ENCODE data around the gene PRKG1.

The PRKG1 gene

DNA sequence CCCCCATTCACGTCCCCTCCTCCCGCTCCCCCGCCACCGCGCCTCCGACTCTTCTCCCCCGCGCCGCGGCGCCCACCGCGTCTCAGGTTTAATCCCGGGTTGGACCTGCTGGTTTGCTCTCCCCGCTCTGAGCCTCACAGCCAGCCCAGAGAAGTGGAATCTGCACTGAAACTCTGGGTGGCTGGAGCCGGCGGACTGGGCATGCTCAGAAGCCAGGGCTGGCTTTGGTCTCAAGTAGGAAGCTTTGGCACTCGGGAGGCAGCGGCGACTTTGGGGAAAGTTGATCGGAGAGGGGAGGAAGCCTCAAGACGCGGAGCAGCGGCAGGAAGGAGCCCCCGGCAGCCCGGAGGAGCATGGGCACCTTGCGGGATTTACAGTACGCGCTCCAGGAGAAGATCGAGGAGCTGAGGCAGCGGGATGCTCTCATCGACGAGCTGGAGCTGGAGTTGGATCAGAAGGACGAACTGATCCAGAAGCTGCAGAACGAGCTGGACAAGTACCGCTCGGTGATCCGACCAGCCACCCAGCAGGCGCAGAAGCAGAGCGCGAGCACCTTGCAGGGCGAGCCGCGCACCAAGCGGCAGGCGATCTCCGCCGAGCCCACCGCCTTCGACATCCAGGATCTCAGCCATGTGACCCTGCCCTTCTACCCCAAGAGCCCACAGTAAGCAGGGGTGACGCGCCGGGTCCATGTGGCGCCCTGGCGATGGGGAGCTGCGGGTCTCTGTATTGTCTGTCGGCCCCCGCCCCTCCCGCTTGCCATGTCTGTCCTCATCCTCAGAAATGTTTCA lies at the start of gene PRKG1:
PRKG1 (plus strand) TSS at position 250 of the 791 bp plus-strand sequence.
- peak; percentile 39 for DNase-seq (ENCODE audit: low spot score)

DNA sequence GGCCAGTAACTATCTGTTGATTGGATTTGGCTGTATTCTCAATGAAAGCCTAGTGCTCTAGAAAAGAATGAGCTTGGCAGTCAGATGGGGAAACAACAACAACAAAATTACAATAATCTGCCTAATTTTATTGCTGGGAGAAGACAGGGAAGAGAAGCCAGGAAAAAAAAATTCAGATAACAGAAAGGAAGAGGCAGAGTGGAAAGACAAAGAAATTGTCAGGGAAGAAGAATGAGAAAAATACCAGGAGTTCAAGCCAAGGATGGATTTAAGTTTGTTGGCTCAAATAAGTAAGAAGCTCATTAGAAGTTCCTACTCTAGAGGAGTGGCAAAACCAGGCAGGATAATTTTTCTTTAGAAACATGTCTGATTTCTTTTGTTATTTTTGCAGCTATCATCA lies 45.9 kb upstream of the PRKG1 start:
- DNase-seq (ENCODE audit: low spot score), result no peak

- no peak for DNase-seq (ENCODE audit: low spot score)
These were observed 45.1 kb upstream of the PRKG1 start for GRCh38 chr10:51029172-51029641.

- DNase-seq (ENCODE audit: low spot score), result no peak
These were observed 43.8 kb upstream of the PRKG1 start for GRCh38 chr10:51030480-51030879.

DNA sequence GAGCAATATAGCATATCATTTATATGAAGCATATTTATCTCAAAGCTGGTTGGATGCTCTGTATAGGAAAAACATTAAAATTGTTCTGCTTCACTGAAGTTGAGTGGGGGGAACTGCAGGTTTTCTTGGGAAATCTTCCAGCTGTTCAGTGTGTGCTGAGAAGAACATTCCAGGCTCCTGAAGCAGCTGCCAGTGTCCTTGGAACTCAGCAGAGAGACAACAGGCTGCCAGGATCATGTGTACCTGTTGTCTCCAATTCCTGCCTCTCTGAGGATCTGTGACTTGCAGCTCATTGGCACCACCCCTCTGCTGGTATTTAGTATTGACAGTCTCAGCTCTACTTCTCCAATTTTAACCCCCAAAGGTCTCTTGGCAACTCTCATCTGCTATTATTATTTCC lies 42.3 kb upstream of the PRKG1 start:
- DNase-seq (ENCODE audit: low spot score), result no peak

GRCh38 chr10:51034769-51035168 lies 39.5 kb upstream of the PRKG1 start:
- DNase-seq (ENCODE audit: low spot score), result no peak

GRCh38 chr10:51035344-51035743 lies 38.9 kb upstream of the PRKG1 start:
- no peak for DNase-seq (ENCODE audit: low spot score)

- no peak for DNase-seq (ENCODE audit: low spot score)
These were observed 28.4 kb upstream of the PRKG1 start for GRCh38 chr10:51045871-51046270.

GRCh38 chr10:51046654-51047053 lies 27.6 kb upstream of the PRKG1 start:
- no peak for DNase-seq (ENCODE audit: low spot score)

DNA sequence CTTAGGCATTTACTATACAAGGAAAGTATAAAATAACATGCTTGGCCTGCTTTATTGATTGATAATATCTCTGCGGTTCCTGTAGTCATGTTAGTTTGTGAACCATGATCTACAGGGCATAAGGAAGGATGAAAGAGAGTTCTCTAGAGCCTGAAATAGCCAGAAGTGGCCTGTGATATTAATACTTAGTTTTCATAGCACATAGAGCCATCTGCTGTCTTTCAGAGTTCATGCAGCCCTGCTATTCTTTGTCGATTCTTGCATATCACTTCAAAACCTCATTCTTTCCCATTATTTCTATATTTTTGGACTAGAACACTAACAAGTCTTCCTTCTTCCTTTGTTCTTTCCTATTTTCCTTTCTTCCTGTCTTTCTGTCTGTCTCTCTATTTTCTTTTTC lies 26.4 kb upstream of the PRKG1 start:
- DNase-seq (ENCODE audit: low spot score), result no peak

DNA sequence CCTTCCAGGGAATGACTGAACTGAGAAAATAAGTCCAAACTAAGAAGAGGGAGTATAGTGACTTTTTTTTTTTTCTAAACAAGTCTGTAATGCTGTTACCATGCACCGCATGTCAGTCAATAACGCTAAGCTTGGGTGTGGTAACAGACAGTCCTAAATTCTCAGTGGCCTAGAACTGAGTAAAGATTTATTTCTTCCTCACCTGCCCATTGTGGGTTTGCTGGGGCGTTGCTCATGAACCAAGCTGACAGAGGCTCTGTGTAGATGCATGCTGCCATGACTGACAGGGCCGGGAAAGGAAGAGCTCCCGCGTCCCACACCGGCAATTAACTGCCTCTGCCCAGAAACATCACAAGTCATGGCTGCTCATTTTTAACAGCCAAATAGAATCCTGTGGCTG lies 25.5 kb upstream of the PRKG1 start:
- DNase-seq (ENCODE audit: low spot score), result no peak

DNA sequence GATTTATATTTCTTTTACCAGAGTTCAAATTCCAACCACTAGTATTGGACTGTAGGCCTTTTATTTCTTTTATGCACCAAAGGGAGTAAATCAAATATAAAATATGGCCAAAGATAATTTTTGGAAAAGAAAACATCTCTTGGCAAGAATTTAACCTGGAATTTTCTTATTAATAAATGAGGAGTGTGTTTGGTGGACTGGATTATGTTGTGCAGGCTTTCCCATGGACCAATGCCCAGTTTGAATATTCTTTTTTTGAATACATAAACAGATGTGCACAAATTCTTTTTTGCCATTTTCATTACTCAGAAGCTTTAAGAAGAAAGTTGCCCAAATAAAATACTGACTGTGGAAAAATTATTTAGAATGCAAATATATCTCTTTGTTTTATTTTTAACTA lies 22.1 kb upstream of the PRKG1 start:
- DNase-seq (ENCODE audit: low spot score), result no peak

DNA sequence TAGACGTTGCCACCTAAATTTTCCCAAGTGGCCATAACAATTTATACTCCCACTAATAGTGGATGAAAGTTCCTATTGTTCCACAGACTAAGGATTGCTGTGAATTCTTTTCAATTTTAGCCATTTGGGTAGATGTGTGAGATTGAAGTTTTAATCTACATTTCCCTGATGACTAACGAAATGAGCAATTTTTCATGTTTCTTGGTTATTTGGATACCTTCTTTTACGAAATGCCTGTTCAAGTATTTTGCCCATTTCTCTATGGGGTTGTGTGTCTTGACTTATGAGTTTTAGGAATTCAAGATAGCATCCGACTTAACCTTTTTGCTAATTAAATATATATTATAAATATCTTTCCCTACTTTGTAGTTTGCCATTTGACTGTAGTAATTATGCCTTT lies 16.4 kb upstream of the PRKG1 start:
- no peak for DNase-seq (ENCODE audit: low spot score)

GRCh38 chr10:51063166-51063565 lies 11.1 kb upstream of the PRKG1 start:
- DNase-seq (ENCODE audit: low spot score), result no peak

GRCh38 chr10:51063659-51064535 lies 10.4 kb upstream of the PRKG1 start:
- peak; percentile 55 for DNase-seq (ENCODE audit: low spot score)

GRCh38 chr10:51066231-51066630 lies 8.1 kb upstream of the PRKG1 start:
- no peak for DNase-seq (ENCODE audit: low spot score)

- no peak for DNase-seq (ENCODE audit: low spot score)
These were observed 2.1 kb upstream of the PRKG1 start for GRCh38 chr10:51072210-51072609.

DNA sequence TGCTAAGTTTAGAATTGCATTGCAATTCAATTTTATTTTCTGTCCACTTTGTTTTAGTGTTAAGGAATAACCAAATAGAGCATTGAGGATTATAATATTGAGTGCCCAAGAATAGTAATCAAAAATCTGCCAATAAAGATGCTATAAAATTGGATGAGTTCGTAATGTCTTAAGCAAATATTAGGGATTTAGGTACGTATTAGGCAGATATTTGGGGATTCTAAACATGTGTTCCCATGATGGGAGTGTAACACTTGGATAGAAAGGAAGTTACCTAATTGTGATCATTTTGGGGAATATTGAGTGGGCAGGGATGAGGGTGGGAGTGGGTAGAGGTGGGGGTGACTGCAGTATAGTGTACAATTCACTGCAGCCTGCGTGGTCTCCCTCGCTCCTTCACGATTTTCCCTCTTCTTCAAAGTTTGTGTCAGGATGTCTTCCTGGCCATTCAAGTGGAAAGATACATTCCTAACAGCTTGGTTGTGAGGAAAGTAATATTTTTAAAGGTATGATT lies 1.3 kb upstream of the PRKG1 start:
- DNase-seq (ENCODE audit: low spot score), result no peak

- peak; percentile 6 for DNase-seq (ENCODE audit: low spot score)
These were observed 642 bp upstream of the PRKG1 start for GRCh38 chr10:51073453-51074237.

- no peak for DNase-seq (ENCODE audit: low spot score)
These were observed 971 bp downstream of the PRKG1 start for GRCh38 chr10:51075043-51075872.

- no peak for DNase-seq (ENCODE audit: low spot score)
These were observed 1.6 kb downstream of the PRKG1 start for GRCh38 chr10:51075873-51076229.
